ENCODE measurements around the gene PARVA.

- no peak for TF ChIP-seq GATA2 (IDR thresholded peaks at IDR 0.05; ENCODE audit: low read depth, low read length)
- no peak for TF ChIP-seq GATA3 (IDR thresholded peaks at IDR 0.05; ENCODE audit: low read depth, low read length)
Observed at GRCh38 chr11:12547953-12548650, 170.7 kb downstream of the PARVA start.
